NCI-H526 treated with DMSO at 0.1 percent for 48 hours (cell line): ENCODE measurements around the gene TYRO3.

Experiments used
- DNase-seq: peaks from one replicate; lab custom pipeline; 2025; lab: John Stamatoyannopoulos, UW

TYRO3 gene

GRCh38 chr15:41558400-41559238 lies at the start of gene TYRO3:
Gene TYRO3, plus strand, starts transcription at chr15:41559212. Its CDS starts 46 bp downstream, at chr15:41559258.
- DNase-seq = no peak

GRCh38 chr15:41510728-41511127 lies 48.3 kb upstream of the TYRO3 start:
- no peak for DNase-seq

GRCh38 chr15:41511331-41511898 lies 47.6 kb upstream of the TYRO3 start:
- DNase-seq = no peak

- DNase-seq = no peak
These were observed 47.1 kb upstream of the TYRO3 start for GRCh38 chr15:41511899-41512369.

GRCh38 chr15:41512512-41512939 lies 46.5 kb upstream of the TYRO3 start:
- DNase-seq = no peak

GRCh38 chr15:41512940-41513505 lies 46.0 kb upstream of the TYRO3 start:
- no peak for DNase-seq

GRCh38 chr15:41513506-41514227 lies 45.3 kb upstream of the TYRO3 start, which contains the start of gene LTK:
Gene LTK, minus strand, starts transcription at chr15:41513827. Its CDS starts 118 bp downstream, at chr15:41513709.
- no peak for DNase-seq

- DNase-seq = no peak
These were observed 41.0 kb upstream of the TYRO3 start for GRCh38 chr15:41517895-41518449.

GRCh38 chr15:41520636-41521035 lies 38.4 kb upstream of the TYRO3 start:
- DNase-seq = no peak

GRCh38 chr15:41521614-41522013 lies 37.4 kb upstream of the TYRO3 start:
- DNase-seq = no peak

GRCh38 chr15:41523097-41523496 lies 35.9 kb upstream of the TYRO3 start:
- no peak for DNase-seq

GRCh38 chr15:41530363-41530956 lies 28.6 kb upstream of the TYRO3 start:
- DNase-seq = no peak

GRCh38 chr15:41535544-41535943 lies 23.5 kb upstream of the TYRO3 start:
- no peak for DNase-seq

GRCh38 chr15:41536866-41537265 lies 22.1 kb upstream of the TYRO3 start:
- no peak for DNase-seq

- no peak for DNase-seq
These were observed 15.5 kb upstream of the TYRO3 start for GRCh38 chr15:41543521-41543870.

GRCh38 chr15:41544650-41545015 lies 14.4 kb upstream of the TYRO3 start:
- DNase-seq = no peak

- DNase-seq = no peak
These were observed 13.8 kb upstream of the TYRO3 start for GRCh38 chr15:41545218-41545617.

- DNase-seq = no peak
These were observed 11.9 kb upstream of the TYRO3 start for GRCh38 chr15:41546851-41547786.

GRCh38 chr15:41550066-41550775 lies 8.8 kb upstream of the TYRO3 start:
- DNase-seq = no peak

- no peak for DNase-seq
These were observed 5.3 kb upstream of the TYRO3 start for GRCh38 chr15:41553731-41554130.
